OCI-LY1 (cell line): ENCODE measurements around the gene LIPG.

Source experiments
- H2AFZ ChIP-seq: fragments of 200-600 bp; sonication (generic), shearing (Covaris generic); 2 replicates; pipeline ENCODE4 v1.6.0; 2014; ENCODE audit warnings: antibody characterized with exemption, mild to moderate bottlenecking, low read length
- H3F3A ChIP-seq: fragments of 200-600 bp; sonication (generic), shearing (Covaris generic); 2 replicates; pipeline ENCODE4 v1.6.0; 2014; ENCODE audit warnings: mild to moderate bottlenecking, antibody characterized with exemption, low read length, moderate library complexity; ENCODE audit not compliant: insufficient read depth
- H3K27ac ChIP-seq: fragments of 200-600 bp; sonication (generic); 2 replicates; pipeline ENCODE4 v1.5.1; 2014; ENCODE audit warnings: low read length, mixed run types, mild to moderate bottlenecking, low read depth; ENCODE audit not compliant: poor library complexity, severe bottlenecking
- H3K27me3 ChIP-seq: fragments of 200-600 bp; sonication (generic); 2 replicates; pipeline ENCODE4 v1.6.0; 2014; ENCODE audit warnings: antibody characterized with exemption, mild to moderate bottlenecking, low read length, moderate library complexity; ENCODE audit not compliant: insufficient read depth
- H3K36me3 ChIP-seq: fragments of 200-600 bp; sonication (generic); 2 replicates; pipeline ENCODE4 v1.6.1; 2014; ENCODE audit warnings: mild to moderate bottlenecking, antibody characterized with exemption, low read length, moderate library complexity, mixed read lengths; ENCODE audit not compliant: insufficient read depth
- H3K4me1 ChIP-seq: fragments of 200-600 bp; sonication (generic); 2 replicates; pipeline ENCODE4 v1.5.1; 2014; ENCODE audit warnings: mild to moderate bottlenecking, low read length, moderate library complexity; ENCODE audit not compliant: insufficient read depth, severe bottlenecking
- H3K4me2 ChIP-seq: fragments of 200-600 bp; sonication (generic), shearing (Covaris generic); 2 replicates; pipeline ENCODE4 v1.6.1; 2014; ENCODE audit warnings: low read length
- H3K4me3 ChIP-seq: fragments of 200-600 bp; sonication (generic); 2 replicates; pipeline ENCODE4 v1.5.1; 2014; ENCODE audit warnings: low read length, low read depth, mild to moderate bottlenecking, mixed read lengths; ENCODE audit not compliant: poor library complexity, severe bottlenecking
- H3K79me2 ChIP-seq: fragments of 200-600 bp; shearing (Covaris generic); 2 replicates; pipeline ENCODE4 v1.6.1; 2016; ENCODE audit warnings: mixed run types, low read length, mixed read lengths; ENCODE audit not compliant: insufficient read depth
- H3K9ac ChIP-seq: fragments of 200-600 bp; sonication (generic), shearing (Covaris generic); 2 replicates; pipeline ENCODE4 v1.6.1; 2014; ENCODE audit warnings: mild to moderate bottlenecking, low read length, mixed read lengths
- H3K9me2 ChIP-seq: fragments of 200-600 bp; sonication (generic), shearing (Covaris generic); 2 replicates; pipeline ENCODE4 v1.6.1; 2014; ENCODE audit warnings: low read depth, mild to moderate bottlenecking, low read length, mixed read lengths
- H3K9me3 ChIP-seq: fragments of 200-600 bp; shearing (Covaris generic); 2 replicates; pipeline ENCODE4 v1.6.1; 2014; ENCODE audit warnings: low read length, mixed read lengths
- H4K20me1 ChIP-seq: fragments of 200-600 bp; sonication (generic), shearing (Covaris generic); 2 replicates; pipeline ENCODE4 v1.6.0; 2016; ENCODE audit warnings: mild to moderate bottlenecking, low read length; ENCODE audit not compliant: insufficient read depth
- EZH2 ChIP-seq: fragments of 200-600 bp; sonication (generic), shearing (Covaris generic); IDR thresholded peaks from 2 replicates; pipeline ENCODE4 v1.8.0; 2017; ENCODE audit warnings: borderline replicate concordance, mixed run types, mild to moderate bottlenecking, antibody characterized with exemption, low read length, moderate library complexity, mixed read lengths
- TF ChIP-seq, protein P1 (sequence below): fragments of 200-600 bp; sonication (generic), shearing (Covaris generic); IDR thresholded peaks from 2 replicates; pipeline ENCODE4 v1.5.1; 2017; ENCODE audit warnings: mild to moderate bottlenecking, antibody characterized with exemption, low read length, moderate library complexity, mixed read lengths

The LIPG gene

DNA sequence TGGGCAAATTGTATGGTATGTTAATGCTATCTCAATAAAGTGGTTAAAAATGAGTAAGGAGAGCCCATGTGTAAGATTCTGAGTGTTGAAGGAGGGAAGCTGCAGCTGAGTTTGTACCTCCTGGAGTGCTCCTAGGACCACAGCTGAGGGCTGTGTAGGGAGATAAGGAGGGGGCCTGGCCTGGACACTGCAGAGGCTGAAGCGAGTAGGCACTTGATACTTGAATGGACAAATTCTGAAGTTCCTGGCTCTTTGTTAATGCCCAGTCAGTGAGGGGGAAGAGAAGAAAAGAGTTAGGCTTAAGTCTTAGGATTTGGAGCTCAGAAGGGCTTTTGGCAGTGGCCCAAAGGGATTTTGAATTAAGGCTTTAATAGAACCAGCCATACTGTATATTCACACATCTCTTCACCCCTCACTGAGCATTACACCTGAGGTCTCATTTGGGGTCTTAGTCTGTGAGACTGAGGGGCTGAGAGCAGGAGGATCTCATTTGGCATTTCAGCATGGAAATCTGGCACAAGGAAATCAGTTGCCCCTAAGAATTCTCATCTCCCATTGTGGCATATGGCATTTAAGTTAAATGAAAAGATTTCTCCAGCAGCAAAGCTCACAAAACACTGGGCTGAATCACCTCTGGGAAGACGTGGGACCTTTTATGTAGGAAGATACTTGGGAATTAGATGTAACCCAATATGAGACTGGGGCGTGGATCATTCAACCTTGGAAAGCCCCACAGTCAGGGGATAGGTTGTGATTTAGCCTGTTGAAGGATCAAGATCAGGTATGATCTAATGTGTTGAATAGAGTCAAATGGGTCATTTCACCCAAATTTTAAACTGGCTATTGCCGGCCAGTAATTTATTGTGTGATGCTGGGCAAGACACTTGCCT, 46.8 kb downstream of the LIPG start:
- Histone ChIP-seq H3K4me3 (no peak overlapping the region), H3K36me3 (peaks cover 3% of the 10 kb centered on the region; the same call in 1 of the 2 replicates), H3K79me2 (no peaks in the 10 kb centered on the region), H3K27me3 (no peaks in the 10 kb centered on the region), H4K20me1 (no peaks in the 10 kb centered on the region), H3K9ac (no peak overlapping the region), H3K9me2 (no peaks in the 10 kb centered on the region), H3K9me3 (0 out of 2 replicates have a peak, but pooled peaks cover 3% of the 10 kb centered on the region), H3K27ac (no peak overlapping the region), H3K4me1 (no peaks in the 10 kb centered on the region), H3F3A (no peaks in the 10 kb centered on the region), H3K4me2 (no peak overlapping the region), H2AFZ (no peak overlapping the region)
- TF ChIP-seq, protein P1, sequence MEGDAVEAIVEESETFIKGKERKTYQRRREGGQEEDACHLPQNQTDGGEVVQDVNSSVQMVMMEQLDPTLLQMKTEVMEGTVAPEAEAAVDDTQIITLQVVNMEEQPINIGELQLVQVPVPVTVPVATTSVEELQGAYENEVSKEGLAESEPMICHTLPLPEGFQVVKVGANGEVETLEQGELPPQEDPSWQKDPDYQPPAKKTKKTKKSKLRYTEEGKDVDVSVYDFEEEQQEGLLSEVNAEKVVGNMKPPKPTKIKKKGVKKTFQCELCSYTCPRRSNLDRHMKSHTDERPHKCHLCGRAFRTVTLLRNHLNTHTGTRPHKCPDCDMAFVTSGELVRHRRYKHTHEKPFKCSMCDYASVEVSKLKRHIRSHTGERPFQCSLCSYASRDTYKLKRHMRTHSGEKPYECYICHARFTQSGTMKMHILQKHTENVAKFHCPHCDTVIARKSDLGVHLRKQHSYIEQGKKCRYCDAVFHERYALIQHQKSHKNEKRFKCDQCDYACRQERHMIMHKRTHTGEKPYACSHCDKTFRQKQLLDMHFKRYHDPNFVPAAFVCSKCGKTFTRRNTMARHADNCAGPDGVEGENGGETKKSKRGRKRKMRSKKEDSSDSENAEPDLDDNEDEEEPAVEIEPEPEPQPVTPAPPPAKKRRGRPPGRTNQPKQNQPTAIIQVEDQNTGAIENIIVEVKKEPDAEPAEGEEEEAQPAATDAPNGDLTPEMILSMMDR = no peak
- TF ChIP-seq EZH2 = no peak

DNA sequence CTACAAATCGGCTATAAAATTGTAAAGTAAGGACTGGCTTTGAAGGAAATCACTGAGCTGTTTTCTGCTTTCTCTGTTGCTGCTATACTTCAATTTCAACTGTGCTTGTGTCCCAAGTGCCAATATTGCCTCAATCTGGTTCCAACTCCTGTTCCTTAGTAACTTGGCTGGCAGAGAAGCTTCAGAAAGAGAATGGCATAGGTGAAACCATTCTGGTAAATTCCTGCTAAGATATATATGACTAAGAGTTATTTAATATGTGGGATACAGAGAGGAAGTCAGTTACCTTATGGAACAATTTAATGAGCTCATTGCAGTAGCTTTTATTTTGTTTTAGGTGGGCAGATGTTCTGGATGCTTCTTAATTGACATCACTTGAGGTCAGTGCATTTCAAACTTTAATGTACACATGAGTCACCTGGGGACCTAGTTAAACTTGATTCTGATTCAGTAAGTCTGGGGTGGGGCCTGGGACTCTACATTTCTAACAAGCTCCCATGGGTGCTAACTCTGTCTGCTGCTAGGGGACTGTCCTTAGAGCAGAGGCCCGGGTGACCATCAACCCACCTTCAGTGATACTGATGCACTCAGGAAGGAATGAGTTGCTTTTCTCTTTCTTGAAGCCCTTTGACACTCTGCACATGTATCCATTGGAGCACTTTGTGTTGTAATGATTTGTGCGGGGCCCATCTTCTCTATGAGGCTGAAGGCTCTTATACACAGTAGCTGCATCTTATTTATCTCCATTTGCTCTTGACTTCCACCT, 47.6 kb downstream of the LIPG start:
- no peaks in the 10 kb centered on the region for H3K79me2 ChIP-seq
- H3K4me1 ChIP-seq = no peaks in the 10 kb centered on the region
- no peak overlapping the region for H3K4me2 ChIP-seq
- no peaks in the 10 kb centered on the region for H3F3A ChIP-seq
- no peaks in the 10 kb centered on the region for H4K20me1 ChIP-seq
- no peaks in the 10 kb centered on the region for H3K9me2 ChIP-seq
- no peak overlapping the region for H3K27ac ChIP-seq
- no peak overlapping the region for H3K4me3 ChIP-seq
- H3K9me3 ChIP-seq = 0 out of 2 replicates have a peak, but pooled peaks cover 3% of the 10 kb centered on the region
- peaks cover 3% of the 10 kb centered on the region; the same call in 1 of the 2 replicates for H3K36me3 ChIP-seq
- H3K27me3 ChIP-seq = no peaks in the 10 kb centered on the region
- TF ChIP-seq, protein P1 = no peak
- TF ChIP-seq EZH2 = no peak
- H2AFZ ChIP-seq = no peak overlapping the region
- no peak overlapping the region for H3K9ac ChIP-seq

DNA sequence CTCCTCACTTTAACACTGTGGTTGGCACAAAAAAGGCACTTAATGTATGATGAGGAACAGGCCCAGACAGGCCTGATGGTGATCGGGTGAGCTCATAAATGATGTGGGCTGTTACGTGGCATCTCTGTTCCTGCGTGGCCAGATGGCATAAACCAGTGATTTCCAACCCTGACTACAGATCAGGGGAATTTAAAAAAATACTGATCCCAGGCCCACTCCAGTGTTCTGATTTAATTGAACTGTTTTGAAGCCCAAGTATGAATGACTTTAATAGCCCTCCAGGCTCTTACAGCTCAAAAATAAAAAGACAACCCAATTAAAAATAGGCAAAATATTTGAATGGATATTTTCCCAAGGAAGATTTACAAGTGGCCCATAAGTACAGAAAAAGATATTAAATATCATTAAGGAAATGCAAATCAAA, 48.2 kb downstream of the LIPG start:
- H3K79me2 ChIP-seq = no peaks in the 10 kb centered on the region
- H2AFZ ChIP-seq = no peak overlapping the region
- H3K4me1 ChIP-seq = no peaks in the 10 kb centered on the region
- no peak overlapping the region for H3K4me3 ChIP-seq
- no peak for TF ChIP-seq EZH2
- TF ChIP-seq, protein P1 = no peak
- H3K36me3 ChIP-seq = no peaks in the 10 kb centered on the region; the same call in 1 of the 2 replicates
- H4K20me1 ChIP-seq = no peaks in the 10 kb centered on the region
- H3K9me3 ChIP-seq = 0 out of 2 replicates have a peak, but pooled peaks cover 1% of the 10 kb centered on the region
- no peak overlapping the region for H3K27ac ChIP-seq
- no peaks in the 10 kb centered on the region for H3F3A ChIP-seq
- H3K27me3 ChIP-seq = no peaks in the 10 kb centered on the region
- H3K9ac ChIP-seq = no peak overlapping the region
- no peak overlapping the region for H3K4me2 ChIP-seq
- no peaks in the 10 kb centered on the region for H3K9me2 ChIP-seq
